Limb (tissue), 2 donors: ENCODE data around the gene PLXNB2.

Source experiments
- DNase-seq, 2 donors: peaks; one replicate each; pipeline ENCODE4 v3.0.0-alpha.2; 2016; ENCODE audit errors: extremely low spot score in 2 of 2

The PLXNB2 gene

GRCh38 chr22:50299785-50300619 is 7.4 kb downstream of the PLXNB2 start:
- peak in 1 of 2 donors; percentile 54 for DNase-seq

- DNase-seq = peak in 1 of 2 donors; percentile 50
Observed at GRCh38 chr22:50298937-50299784, 8.3 kb downstream of the PLXNB2 start.

- DNase-seq = no peak
Observed at GRCh38 chr22:50298266-50298637, 9.2 kb downstream of the PLXNB2 start.

- DNase-seq = no peak
Observed at GRCh38 chr22:50297510-50298265, 9.8 kb downstream of the PLXNB2 start.

- DNase-seq = no peak
Observed at GRCh38 chr22:50296658-50297490, 10.6 kb downstream of the PLXNB2 start.

GRCh38 chr22:50294319-50294656 is 13.2 kb downstream of the PLXNB2 start:
- DNase-seq = no peak

GRCh38 chr22:50293441-50294318 is 13.8 kb downstream of the PLXNB2 start:
- DNase-seq = peak in 1 of 2 donors; percentile 77

- DNase-seq = no peak
Observed at GRCh38 chr22:50292643-50293440, 14.6 kb downstream of the PLXNB2 start.

GRCh38 chr22:50289942-50290630 is 17.4 kb downstream of the PLXNB2 start:
- DNase-seq = no peak

GRCh38 chr22:50289151-50289941 is 18.1 kb downstream of the PLXNB2 start:
- no peak for DNase-seq

GRCh38 chr22:50287731-50288130 is 19.7 kb downstream of the PLXNB2 start:
- no peak for DNase-seq

- DNase-seq = no peak
Observed at GRCh38 chr22:50286701-50287318, 20.6 kb downstream of the PLXNB2 start.

GRCh38 chr22:50286275-50286674 is 21.2 kb downstream of the PLXNB2 start:
- no peak for DNase-seq

GRCh38 chr22:50285568-50286229 is 21.7 kb downstream of the PLXNB2 start:
- no peak for DNase-seq

- DNase-seq = no peak
Observed at GRCh38 chr22:50284479-50284878, 23.0 kb downstream of the PLXNB2 start.

- no peak for DNase-seq
Observed at GRCh38 chr22:50283821-50284220, 23.6 kb downstream of the PLXNB2 start.
